PC-9 (cell line): Measurements from ENCODE around the gene SOD2. TPM values are rescaled to one million over a fixed set of nuclear protein-coding genes. Genes with fewer than 3 reads are reported as not detected.

Source experiments
- BruUV-seq: library from RNA; stranded (reverse); fragments of 400-500 nt; replicated peaks from 2 replicates; lab custom pipeline; 2021; lab: Mats Ljungman, UMichigan
- CTCF ChIA-PET: fragments of 300-600 bp; sonication (Branson Sonifier 250); formaldehyde crosslinking; loops from one replicate; lab custom pipeline; 2022; ENCODE audit warnings: antibody characterized with exemption; lab: Charles Lee
- POLR2A ChIA-PET: fragments of 300-600 bp; sonication (Branson Sonifier 250); formaldehyde crosslinking; loops from one replicate; lab custom pipeline; 2022; ENCODE audit warnings: antibody characterized with exemption; ENCODE audit not compliant: unreplicated experiment; lab: Charles Lee
- DNase-seq, 2 experiments: peaks; one replicate each; pipeline versions ENCODE4 v3.0.0 to v3.0.0-alpha.2; 2015 to 2022; ENCODE audit warnings: mixed read lengths in 1 of 2
- H2AFZ ChIP-seq: fragments of 200-600 bp; sonication (generic); 2 replicates; pipeline ENCODE4 v1.8.1; 2017; ENCODE audit warnings: antibody characterized with exemption
- H3F3A ChIP-seq: fragments of 200-600 bp; sonication (generic); 2 replicates; pipeline ENCODE4 v1.8.1; 2017; ENCODE audit warnings: antibody characterized with exemption, mild to moderate bottlenecking, low read depth; ENCODE audit not compliant: insufficient read depth
- H3K27ac ChIP-seq: fragments of 200-600 bp; sonication (generic); 2 replicates; pipeline ENCODE4 v1.6.1; 2016; ENCODE audit warnings: mixed run types
- H3K27me3 ChIP-seq: fragments of 200-600 bp; sonication (generic); 2 replicates; pipeline ENCODE4 v1.6.1; 2016; ENCODE audit warnings: low read depth, mixed run types; ENCODE audit not compliant: insufficient read depth
- H3K36me3 ChIP-seq: fragments of 200-600 bp; sonication (generic); 2 replicates; pipeline ENCODE4 v1.6.1; 2016; ENCODE audit warnings: low read depth, mixed run types
- H3K4me1 ChIP-seq: fragments of 200-600 bp; sonication (generic); replicated peaks from 2 replicates; pipeline ENCODE4 v1.6.1; 2016; ENCODE audit warnings: mixed run types; ENCODE audit not compliant: insufficient read depth
- H3K4me2 ChIP-seq: fragments of 200-600 bp; sonication (generic); 2 replicates; pipeline ENCODE4 v1.6.1; 2017; ENCODE audit warnings: mixed run types
- H3K4me3 ChIP-seq: fragments of 200-600 bp; sonication (generic); 2 replicates; pipeline ENCODE4 v1.6.1; 2016; ENCODE audit warnings: mixed run types
- H3K79me2 ChIP-seq: fragments of 200-600 bp; sonication (generic); 2 replicates; pipeline ENCODE4 v1.6.1; 2017; ENCODE audit warnings: low read depth, mixed run types
- H3K9me2 ChIP-seq: fragments of 200-600 bp; sonication (generic); 2 replicates; pipeline ENCODE4 v1.8.1; 2017; ENCODE audit warnings: mild to moderate bottlenecking; ENCODE audit not compliant: insufficient read depth
- H3K9me3 ChIP-seq: fragments of 200-600 bp; sonication (generic); 2 replicates; pipeline ENCODE4 v1.8.1; 2016; ENCODE audit warnings: low read depth; ENCODE audit not compliant: insufficient read depth
- H4K20me1 ChIP-seq: fragments of 200-600 bp; sonication (generic); 2 replicates; pipeline ENCODE4 v1.8.1; 2017; ENCODE audit not compliant: insufficient read depth
- EZH2 ChIP-seq: fragments of 200-600 bp; sonication (generic); IDR thresholded peaks from 2 replicates; pipeline ENCODE4 v1.8.0; 2017; ENCODE audit warnings: antibody characterized with exemption, low read depth
- intact Hi-C: fragments of 100-400 bp; cut with micrococcal nuclease; formaldehyde crosslinking; loops from one replicate; pipeline ENCODE4 v1.10.0; 2022; ENCODE audit not compliant: unreplicated experiment
- total RNA-seq: library from RNA; stranded (reverse); gene quantifications from 2 replicates; pipeline ENCODE4 v1.2.3, GENCODE V29; 2021
- TF ChIP-seq, protein P1 (sequence below): fragments of 200-600 bp; sonication (generic); conservative IDR thresholded peaks from 2 replicates; pipeline ENCODE4 v1.6.1; 2017; ENCODE audit warnings: mixed run types, antibody characterized with exemption, mild to moderate bottlenecking, moderate library complexity

The SOD2 gene
- total RNA-seq, 1 experiment from 2014 or later, result 63.3 TPM

DNA sequence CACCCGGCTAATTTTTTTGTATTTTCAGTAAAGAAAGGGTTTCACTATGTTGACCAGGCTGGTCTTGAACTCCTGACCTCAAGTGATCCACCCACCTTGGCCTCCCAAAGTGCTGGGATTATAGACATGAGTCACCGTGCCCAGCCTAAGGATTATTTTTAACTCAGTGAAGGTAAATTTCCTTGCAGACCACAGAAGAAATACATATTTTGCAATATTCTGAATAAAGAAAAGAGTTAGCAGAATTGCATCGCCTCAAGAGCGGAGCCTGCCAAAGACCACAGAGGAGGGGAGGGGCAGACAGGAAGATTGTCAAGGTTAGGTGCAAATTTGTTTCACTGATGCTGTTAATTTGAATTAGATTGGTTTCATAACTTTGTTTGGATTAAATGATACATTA lies 47.4 kb downstream of the SOD2 start:
- H2AFZ ChIP-seq, result no peak overlapping the region
- no peaks in the 10 kb centered on the region for H4K20me1 ChIP-seq
- intact Hi-C loops, result no loop called here
- H3K79me2 ChIP-seq, result no peaks in the 10 kb centered on the region
- no TSS peak for BruUV-seq
- ChIA-PET POLR2A (no interaction called here), CTCF (no interaction called here)
- H3K9me2 ChIP-seq, result no peaks in the 10 kb centered on the region
- H3K4me2 ChIP-seq, result no peak overlapping the region
- H3K36me3 ChIP-seq, result no peaks in the 10 kb centered on the region
- no peak overlapping the region for H3K27ac ChIP-seq
- peaks cover 5% of the 10 kb centered on the region; the same call in 1 of the 2 replicates for H3K27me3 ChIP-seq
- no peak for TF ChIP-seq EZH2
- TF ChIP-seq, protein P1, sequence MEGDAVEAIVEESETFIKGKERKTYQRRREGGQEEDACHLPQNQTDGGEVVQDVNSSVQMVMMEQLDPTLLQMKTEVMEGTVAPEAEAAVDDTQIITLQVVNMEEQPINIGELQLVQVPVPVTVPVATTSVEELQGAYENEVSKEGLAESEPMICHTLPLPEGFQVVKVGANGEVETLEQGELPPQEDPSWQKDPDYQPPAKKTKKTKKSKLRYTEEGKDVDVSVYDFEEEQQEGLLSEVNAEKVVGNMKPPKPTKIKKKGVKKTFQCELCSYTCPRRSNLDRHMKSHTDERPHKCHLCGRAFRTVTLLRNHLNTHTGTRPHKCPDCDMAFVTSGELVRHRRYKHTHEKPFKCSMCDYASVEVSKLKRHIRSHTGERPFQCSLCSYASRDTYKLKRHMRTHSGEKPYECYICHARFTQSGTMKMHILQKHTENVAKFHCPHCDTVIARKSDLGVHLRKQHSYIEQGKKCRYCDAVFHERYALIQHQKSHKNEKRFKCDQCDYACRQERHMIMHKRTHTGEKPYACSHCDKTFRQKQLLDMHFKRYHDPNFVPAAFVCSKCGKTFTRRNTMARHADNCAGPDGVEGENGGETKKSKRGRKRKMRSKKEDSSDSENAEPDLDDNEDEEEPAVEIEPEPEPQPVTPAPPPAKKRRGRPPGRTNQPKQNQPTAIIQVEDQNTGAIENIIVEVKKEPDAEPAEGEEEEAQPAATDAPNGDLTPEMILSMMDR, result no peak
- H3K4me1 ChIP-seq, result no peaks in the 10 kb centered on the region
- no peak overlapping the region for H3K4me3 ChIP-seq
- no peak for DNase-seq
- no peaks in the 10 kb centered on the region for H3F3A ChIP-seq
- H3K9me3 ChIP-seq, result no peaks in the 10 kb centered on the region; the same call in 1 of the 2 replicates

Other genes with a start within 250 kb of the SOD2 start
- 44.7 and 46.5 TPM in 2 replicates for gene WTAP, start 34.3 kb upstream of the SOD2 start, total RNA-seq
- 48.5 and 71.0 TPM in 2 replicates for gene ACAT2, start 68.8 kb upstream of the SOD2 start, total RNA-seq
- 159 and 166 TPM in 2 replicates for gene TCP1, start 96.4 kb upstream of the SOD2 start, total RNA-seq
- 41.1 and 54.4 TPM in 2 replicates for gene MRPL18, start 97.2 kb upstream of the SOD2 start, total RNA-seq
- 0.20 TPM in 1 of 2 replicates, not detected in the other for gene PNLDC1, start 107.0 kb upstream of the SOD2 start, total RNA-seq
- gene MAS1, start 197.7 kb upstream of the SOD2 start, total RNA-seq, result not detected in 2 replicates